HUES64 (cell line): ENCODE results near the gene TMEM132A.

Experiments
- H3K27ac ChIP-seq: 2 replicates; pipeline ENCODE4 v1.7.0; 2013; ENCODE audit warnings: low read depth, low read length, inconsistent platforms
- H3K27me3 ChIP-seq: 2 replicates; pipeline ENCODE4 v1.6.1; 2013; ENCODE audit warnings: mild to moderate bottlenecking, low read length; ENCODE audit not compliant: insufficient read depth
- H3K36me3 ChIP-seq: 2 replicates; pipeline ENCODE4 v1.6.1; 2013; ENCODE audit warnings: mild to moderate bottlenecking, low read length; ENCODE audit not compliant: insufficient read depth
- H3K4me1 ChIP-seq: 2 replicates; pipeline ENCODE4 v1.6.1; 2013; ENCODE audit warnings: mild to moderate bottlenecking, low read length, moderate library complexity; ENCODE audit not compliant: insufficient read depth
- H3K4me3 ChIP-seq: 2 replicates; pipeline ENCODE4 v1.5.1; 2013; ENCODE audit warnings: mild to moderate bottlenecking, low read length, moderate library complexity
- H3K9ac ChIP-seq: 2 replicates; pipeline ENCODE4 v1.6.1; 2013; ENCODE audit warnings: mild to moderate bottlenecking, low read depth, low read length
- H3K9me3 ChIP-seq: 2 replicates; pipeline ENCODE4 v1.6.1; 2013; ENCODE audit warnings: low read depth, low read length; ENCODE audit not compliant: insufficient read depth
- WGBS: fragments of 150-250, 120-280 bp; methylation state at CpG from one replicate; pipeline ENCODE4 v1.1.7; 2013; ENCODE audit warnings: missing lambda C conversion rate; 5-methylcytosine and 5-hydroxymethylcytosine counted together

TMEM132A gene

GRCh38 chr11:60891103-60891741 is 33.0 kb upstream of the TMEM132A start:
- no peaks in the 10 kb centered on the region for H3K27me3 ChIP-seq
- no peak overlapping the region for H3K4me3 ChIP-seq
- no peaks in the 10 kb centered on the region for H3K4me1 ChIP-seq
- no peak overlapping the region for H3K27ac ChIP-seq
- no peaks in the 10 kb centered on the region for H3K9me3 ChIP-seq
- no peak overlapping the region for H3K9ac ChIP-seq
- peaks cover 65% of the 10 kb centered on the region for H3K36me3 ChIP-seq
- WGBS: 97% methylated on average over 7 of the region's 7 CpGs

GRCh38 chr11:60895687-60896086 is 28.6 kb upstream of the TMEM132A start:
- Histone ChIP-seq H3K9me3 (no peaks in the 10 kb centered on the region), H3K36me3 (peaks cover 96% of the 10 kb centered on the region), H3K4me3 (no peak overlapping the region), H3K9ac (no peak overlapping the region), H3K4me1 (no peaks in the 10 kb centered on the region), H3K27me3 (no peaks in the 10 kb centered on the region), H3K27ac (no peak overlapping the region)
- 99% methylated on average over 4 of the region's 5 CpGs for WGBS

- Histone ChIP-seq H3K36me3 (peaks cover 98% of the 10 kb centered on the region), H3K9me3 (no peaks in the 10 kb centered on the region), H3K4me1 (no peaks in the 10 kb centered on the region), H3K27ac (no peak overlapping the region), H3K4me3 (no peak overlapping the region), H3K9ac (no peak overlapping the region), H3K27me3 (no peaks in the 10 kb centered on the region)
- 94% methylated on average over 4 of the region's 4 CpGs for WGBS
These were observed 26.8 kb upstream of the TMEM132A start for GRCh38 chr11:60897496-60897895.

- H3K4me1 ChIP-seq: no peaks in the 10 kb centered on the region
- no peak overlapping the region for H3K4me3 ChIP-seq
- no peak overlapping the region for H3K9ac ChIP-seq
- H3K27me3 ChIP-seq: no peaks in the 10 kb centered on the region
- no peak overlapping the region; the same call in 1 of the 2 replicates for H3K27ac ChIP-seq
- no peaks in the 10 kb centered on the region for H3K9me3 ChIP-seq
- peaks cover 99% of the 10 kb centered on the region for H3K36me3 ChIP-seq
- 64% methylated on average over 10 of the region's 12 CpGs for WGBS
These were observed 25.0 kb upstream of the TMEM132A start for GRCh38 chr11:60899046-60899936.

- H3K9me3 ChIP-seq: no peaks in the 10 kb centered on the region
- 75% methylated on average over 3 of the region's 4 CpGs for WGBS
- H3K4me3 ChIP-seq: no peak overlapping the region
- peaks cover 3% of the 10 kb centered on the region for H3K4me1 ChIP-seq
- no peak overlapping the region for H3K27ac ChIP-seq
- no peak overlapping the region for H3K9ac ChIP-seq
- H3K36me3 ChIP-seq: peaks cover 94% of the 10 kb centered on the region
- no peaks in the 10 kb centered on the region for H3K27me3 ChIP-seq
These were observed 24.3 kb upstream of the TMEM132A start for GRCh38 chr11:60899977-60900376.

GRCh38 chr11:60900673-60901404 is 23.4 kb upstream of the TMEM132A start:
- peaks cover 86% of the 10 kb centered on the region for H3K36me3 ChIP-seq
- 94% methylated on average over 13 of the region's 13 CpGs for WGBS
- no peaks in the 10 kb centered on the region for H3K27me3 ChIP-seq
- no peak overlapping the region for H3K9ac ChIP-seq
- H3K27ac ChIP-seq: no peak overlapping the region
- peaks cover 8% of the 10 kb centered on the region for H3K4me1 ChIP-seq
- no peak overlapping the region for H3K4me3 ChIP-seq
- no peaks in the 10 kb centered on the region for H3K9me3 ChIP-seq

GRCh38 chr11:60902625-60903024 is 21.6 kb upstream of the TMEM132A start:
- Histone ChIP-seq H3K27ac (no peak overlapping the region), H3K4me1 (peaks cover 8% of the 10 kb centered on the region), H3K4me3 (no peak overlapping the region), H3K36me3 (peaks cover 68% of the 10 kb centered on the region), H3K9me3 (no peaks in the 10 kb centered on the region), H3K27me3 (peaks cover under 1% of the 10 kb centered on the region; the same call in 1 of the 2 replicates), H3K9ac (no peak overlapping the region)
- WGBS: 97% methylated on average over 11 of the region's 11 CpGs

GRCh38 chr11:60905047-60905446 is 19.2 kb upstream of the TMEM132A start:
- H3K36me3 ChIP-seq: peaks cover 45% of the 10 kb centered on the region
- H3K9ac ChIP-seq: peak overlapping the region; percentile 93
- no peak overlapping the region for H3K27ac ChIP-seq
- H3K9me3 ChIP-seq: no peaks in the 10 kb centered on the region
- peaks cover 8% of the 10 kb centered on the region for H3K4me1 ChIP-seq
- H3K4me3 ChIP-seq: peak overlapping the region; percentile 95
- 76% methylated on average over 5 of the region's 6 CpGs for WGBS
- H3K27me3 ChIP-seq: peaks cover 19% of the 10 kb centered on the region; the same call in 1 of the 2 replicates

GRCh38 chr11:60905551-60906113 is 18.6 kb upstream of the TMEM132A start:
- Histone ChIP-seq H3K9ac (peak overlapping the region; percentile 93), H3K4me3 (peak overlapping the region; percentile 95)

GRCh38 chr11:60906132-60906972 is 17.9 kb upstream of the TMEM132A start, which contains the start of gene PRPF19:
TSS of gene PRPF19 (minus strand) at chr11:60906585. CDS start at chr11:60906382, 203 bp downstream.
- Histone ChIP-seq H3K9me3 (no peaks in the 10 kb centered on the region), H3K36me3 (peaks cover 32% of the 10 kb centered on the region), H3K4me1 (peaks cover 8% of the 10 kb centered on the region), H3K9ac (peak within 1 kb of the TSS; percentile 93), H3K27me3 (peaks cover 30% of the 10 kb centered on the region), H3K4me3 (peak within 1 kb of the TSS; percentile 95), H3K27ac (peak within 1 kb of the TSS; percentile 97)
- WGBS: under 1% methylated on average over 75 of the region's 75 CpGs

More at GRCh38 chr11:60905551-60906113, 18.6 kb upstream of the TMEM132A start:
- peaks cover 39% of the 10 kb centered on the region for H3K36me3 ChIP-seq
- 14% methylated on average over 16 of the region's 16 CpGs for WGBS
- H3K4me1 ChIP-seq: peaks cover 8% of the 10 kb centered on the region
- no peaks in the 10 kb centered on the region for H3K9me3 ChIP-seq
- peak overlapping the region; percentile 97 for H3K27ac ChIP-seq
- H3K27me3 ChIP-seq: peaks cover 24% of the 10 kb centered on the region; the same call in 1 of the 2 replicates
